Left ventricle myocardium inferior (tissue), 1 donor: ENCODE measurements around the gene ID4. TPM values are rescaled to one million over a fixed set of nuclear protein-coding genes. Genes with fewer than 3 reads are reported as not detected.

Experiments
- DNase-seq: peaks from one replicate; pipeline ENCODE4 v3.0.0-alpha.2; 2020
- H3K27ac ChIP-seq: fragments of 200-600 bp; replicated peaks from 2 replicates; pipeline ENCODE4 v1.8.0; 2021
- H3K27me3 ChIP-seq: fragments of 200-600 bp; 2 replicates; pipeline ENCODE4 v1.8.0; 2021; ENCODE audit warnings: low read depth
- H3K36me3 ChIP-seq: fragments of 200-600 bp; 2 replicates; pipeline ENCODE4 v1.8.0; 2021
- H3K4me1 ChIP-seq: fragments of 200-600 bp; 2 replicates; pipeline ENCODE4 v1.8.0; 2021
- H3K4me3 ChIP-seq: fragments of 200-600 bp; 2 replicates; pipeline ENCODE4 v1.8.0; 2021; ENCODE audit warnings: mild to moderate bottlenecking, moderate library complexity
- H3K9me3 ChIP-seq: fragments of 200-600 bp; replicated peaks from 2 replicates; pipeline ENCODE4 v1.8.0; 2021
- intact Hi-C: fragments of 100-400 bp; cut with micrococcal nuclease; formaldehyde crosslinking; loops from one replicate; pipeline ENCODE4 v1.11.0; 2022
- total RNA-seq: library from RNA; stranded (reverse); fragmentation: NEBNext Ultra II Directional; extraction: Animal tissue kit (Norgen Biotek cat#: 25700); gene quantifications from one replicate; pipeline ENCODE4 v1.2.1, GENCODE V29; 2021
- TF ChIP-seq, protein P1 (sequence below): fragments of 200-600 bp; IDR thresholded peaks from 2 replicates; pipeline ENCODE4 v1.8.0; 2021; ENCODE audit warnings: antibody characterized with exemption, mild to moderate bottlenecking, borderline replicate concordance
- donor health status: DM: no; HTN: yes; CAD: no; lungs with severe emphysema.

The ID4 gene
- total RNA-seq, 1 donor from 2014 or later: 3.0 TPM

DNA sequence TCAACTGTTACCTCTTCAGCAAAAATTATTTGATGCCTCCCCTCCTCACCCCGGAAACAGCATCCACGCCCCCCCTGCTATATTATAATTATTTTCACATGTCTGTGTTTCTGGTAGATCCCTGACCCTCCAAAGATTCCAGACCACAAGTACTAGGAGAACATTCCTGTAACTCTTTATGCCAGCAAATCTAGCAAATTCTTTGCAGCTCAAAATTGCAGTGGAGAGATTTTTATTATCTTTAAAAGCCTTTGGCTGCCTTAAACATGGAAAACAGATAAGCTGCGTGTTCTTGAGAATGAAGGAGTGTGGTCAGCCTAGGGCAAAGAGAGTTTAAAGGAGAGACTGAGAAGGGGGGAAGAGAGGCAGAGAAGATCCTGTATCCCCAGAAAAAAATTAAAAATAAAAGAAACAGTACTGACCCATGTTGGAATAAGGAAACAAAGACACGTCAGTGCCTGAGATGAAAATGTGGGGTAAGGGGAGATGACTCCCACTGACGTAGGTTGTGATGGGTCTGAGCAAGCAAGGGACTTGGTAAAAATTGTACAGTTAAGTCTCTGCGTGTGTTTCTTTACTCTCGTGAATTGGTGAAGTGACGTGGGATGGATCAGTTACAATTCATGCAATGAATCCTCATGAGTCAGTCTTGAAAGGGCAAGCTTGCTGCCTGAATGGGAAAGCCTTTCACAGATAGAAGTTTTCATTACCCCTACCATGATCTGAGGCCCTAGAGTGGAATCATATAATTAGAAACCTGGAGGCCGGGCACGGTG lies 8.3 kb downstream of the ID4 start:
- Histone ChIP-seq H3K4me3 (no peak overlapping the region), H3K36me3 (no peaks in the 10 kb centered on the region), H3K9me3 (no peaks in the 10 kb centered on the region), H3K27me3 (peaks cover 42% of the 10 kb centered on the region), H3K27ac (no peak overlapping the region), H3K4me1 (no peaks in the 10 kb centered on the region)
- TF ChIP-seq, protein P1, sequence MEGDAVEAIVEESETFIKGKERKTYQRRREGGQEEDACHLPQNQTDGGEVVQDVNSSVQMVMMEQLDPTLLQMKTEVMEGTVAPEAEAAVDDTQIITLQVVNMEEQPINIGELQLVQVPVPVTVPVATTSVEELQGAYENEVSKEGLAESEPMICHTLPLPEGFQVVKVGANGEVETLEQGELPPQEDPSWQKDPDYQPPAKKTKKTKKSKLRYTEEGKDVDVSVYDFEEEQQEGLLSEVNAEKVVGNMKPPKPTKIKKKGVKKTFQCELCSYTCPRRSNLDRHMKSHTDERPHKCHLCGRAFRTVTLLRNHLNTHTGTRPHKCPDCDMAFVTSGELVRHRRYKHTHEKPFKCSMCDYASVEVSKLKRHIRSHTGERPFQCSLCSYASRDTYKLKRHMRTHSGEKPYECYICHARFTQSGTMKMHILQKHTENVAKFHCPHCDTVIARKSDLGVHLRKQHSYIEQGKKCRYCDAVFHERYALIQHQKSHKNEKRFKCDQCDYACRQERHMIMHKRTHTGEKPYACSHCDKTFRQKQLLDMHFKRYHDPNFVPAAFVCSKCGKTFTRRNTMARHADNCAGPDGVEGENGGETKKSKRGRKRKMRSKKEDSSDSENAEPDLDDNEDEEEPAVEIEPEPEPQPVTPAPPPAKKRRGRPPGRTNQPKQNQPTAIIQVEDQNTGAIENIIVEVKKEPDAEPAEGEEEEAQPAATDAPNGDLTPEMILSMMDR: no peak
- intact Hi-C loops: no loop called here
- DNase-seq: no peak

DNA sequence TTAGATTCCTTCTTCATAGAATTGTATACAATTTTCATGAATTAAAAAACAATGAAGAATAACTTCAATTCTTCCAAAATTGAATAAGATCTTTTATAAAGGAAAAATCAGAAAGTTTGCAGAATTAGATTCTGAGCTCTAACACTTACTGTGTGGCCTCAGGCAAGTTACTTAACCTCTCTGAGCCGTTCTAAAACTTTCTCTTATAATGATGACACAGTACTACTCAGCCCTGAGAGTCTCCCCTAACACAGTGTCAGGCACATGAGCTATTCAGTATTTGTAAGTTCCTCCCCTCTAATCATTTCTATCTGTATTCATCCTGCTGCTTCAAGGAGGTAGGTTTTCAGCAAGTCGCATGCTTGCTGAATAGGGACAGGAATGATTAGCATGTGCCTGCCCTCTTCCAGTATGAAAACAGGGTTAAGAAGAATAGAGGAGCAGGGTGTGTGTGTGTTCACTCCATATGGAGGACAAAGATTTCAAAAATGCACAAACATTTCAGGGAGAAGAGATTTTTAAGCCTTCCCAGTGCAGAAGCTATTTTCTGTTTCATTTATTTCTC lies 11.4 kb downstream of the ID4 start:
- H3K4me3 ChIP-seq: no peak overlapping the region
- no peak for DNase-seq
- intact Hi-C loops: no loop called here
- TF ChIP-seq, protein P1: no peak
- H3K9me3 ChIP-seq: no peaks in the 10 kb centered on the region
- peaks cover 6% of the 10 kb centered on the region for H3K4me1 ChIP-seq
- no peak overlapping the region for H3K27ac ChIP-seq
- no peaks in the 10 kb centered on the region for H3K36me3 ChIP-seq
- peaks cover 14% of the 10 kb centered on the region for H3K27me3 ChIP-seq

DNA sequence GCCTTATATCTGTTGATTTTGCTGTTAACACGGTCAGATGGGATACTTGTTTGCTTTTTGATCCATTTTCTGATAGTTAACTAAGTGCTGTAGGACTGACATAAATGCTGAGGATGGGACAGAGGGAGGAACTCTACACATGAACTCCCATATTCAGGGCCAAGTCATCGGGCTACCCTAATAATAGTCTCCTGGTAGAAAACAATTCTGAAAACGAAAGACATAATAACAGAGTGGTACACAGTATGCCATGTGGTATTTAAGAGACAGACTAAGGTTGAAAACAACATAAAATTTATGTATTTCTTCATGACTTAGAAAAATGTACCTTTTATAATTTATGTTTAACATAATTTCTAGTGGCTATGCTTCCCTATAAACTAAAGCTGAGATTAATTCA lies 12.0 kb downstream of the ID4 start:
- intact Hi-C loops: no loop called here
- H3K27ac ChIP-seq: no peak overlapping the region

DNA sequence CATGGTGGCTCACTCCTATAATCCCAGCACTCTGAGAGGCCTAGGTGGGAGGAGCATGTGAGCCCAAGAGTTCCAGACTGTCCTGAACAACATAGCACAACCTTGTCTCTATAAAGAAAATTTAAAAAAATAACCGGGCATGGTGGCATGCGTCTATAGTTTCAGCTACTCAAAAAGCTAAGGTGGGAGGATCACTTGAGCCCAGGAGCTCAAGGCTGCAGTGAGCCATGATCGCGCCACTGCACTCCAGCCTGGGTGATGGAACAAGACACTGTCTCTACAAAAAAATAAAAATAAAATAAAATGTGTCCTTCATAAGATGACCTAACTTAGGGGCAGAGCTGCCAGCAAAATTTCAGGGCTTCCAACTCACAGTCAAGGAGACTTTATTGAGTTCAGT lies 12.6 kb downstream of the ID4 start:
- intact Hi-C loops: no loop called here
- TF ChIP-seq, protein P1: no peak
- H3K27me3 ChIP-seq: peaks cover 4% of the 10 kb centered on the region
- no peak overlapping the region for H3K4me3 ChIP-seq
- no peaks in the 10 kb centered on the region for H3K36me3 ChIP-seq
- no peaks in the 10 kb centered on the region for H3K9me3 ChIP-seq
- DNase-seq: no peak
- no peak overlapping the region for H3K27ac ChIP-seq
- H3K4me1 ChIP-seq: peaks cover 6% of the 10 kb centered on the region

More for the DNA sequence above, 12.0 kb downstream of the ID4 start:
- no peaks in the 10 kb centered on the region for H3K9me3 ChIP-seq
- no peak for DNase-seq
- TF ChIP-seq, protein P1: no peak
- no peak overlapping the region for H3K4me3 ChIP-seq
- peaks cover 9% of the 10 kb centered on the region for H3K27me3 ChIP-seq
- H3K4me1 ChIP-seq: peaks cover 6% of the 10 kb centered on the region
- no peaks in the 10 kb centered on the region for H3K36me3 ChIP-seq

DNA sequence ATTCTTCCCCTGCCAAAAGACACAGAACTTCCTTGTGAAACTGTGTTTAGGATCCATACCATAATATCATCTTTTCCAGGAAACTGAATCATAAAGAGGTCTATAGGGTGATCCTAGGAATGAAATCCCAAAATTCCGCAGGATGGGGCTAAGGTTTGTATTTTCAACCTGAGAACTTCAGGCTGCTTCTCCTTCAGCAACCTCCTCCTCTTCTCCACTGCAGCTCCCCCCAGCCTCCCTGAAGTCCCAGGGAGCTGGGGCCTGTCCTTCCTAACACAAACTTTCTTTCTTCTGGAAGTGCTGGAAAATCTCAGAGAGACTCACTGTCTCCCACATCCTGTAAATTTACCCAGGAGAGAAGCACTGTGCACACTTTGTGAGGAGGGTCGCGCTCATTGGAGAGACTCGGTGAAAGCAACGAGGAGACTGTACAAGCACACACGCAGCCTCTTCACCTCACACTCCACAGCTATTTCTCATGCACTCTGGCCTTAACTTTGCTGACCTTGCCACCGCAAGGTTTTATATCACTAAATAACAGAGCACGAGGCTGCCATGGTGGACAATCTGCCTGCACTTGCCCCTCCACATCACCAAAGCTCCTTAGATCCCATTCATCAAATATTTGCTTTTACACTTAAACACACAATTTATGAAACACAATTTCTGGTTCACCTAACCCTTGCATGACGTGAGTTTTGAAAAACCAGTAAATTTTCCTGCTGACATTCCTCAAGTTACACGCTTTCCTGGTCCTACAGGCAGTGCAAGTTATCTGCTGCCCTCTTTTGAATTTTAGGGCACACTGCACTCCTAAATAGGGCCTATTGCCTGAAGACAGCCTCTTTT lies 14.3 kb downstream of the ID4 start:
- Histone ChIP-seq H3K36me3 (no peaks in the 10 kb centered on the region), H3K27ac (no peak overlapping the region), H3K4me3 (peak overlapping the region; percentile 15), H3K9me3 (no peaks in the 10 kb centered on the region), H3K4me1 (peaks cover 6% of the 10 kb centered on the region), H3K27me3 (no peaks in the 10 kb centered on the region)
- DNase-seq: no peak
- intact Hi-C loops: no loop called here
- TF ChIP-seq, protein P1: peak; percentile 90
